Measurements from ENCODE around the gene CASP8AP2.
"Not testable (repeated sequence)": the region's sequence is repeated elsewhere in the genome, so short reads cannot be mapped to it uniquely, and the experiment has no call there.

The CASP8AP2 gene

GRCh38 chr6:89847513-89847912, 17.8 kb downstream of the CASP8AP2 start:
- H3K36me3 ChIP-seq (ENCODE audit: control insufficient read depth, insufficient read depth, low read length), result peaks cover 50% of the 10 kb centered on the region
- H3K9ac ChIP-seq (ENCODE audit: low read depth, low read length); H3K27me3 ChIP-seq (ENCODE audit: control insufficient read depth, insufficient read depth, low read length); H3K27ac ChIP-seq (ENCODE audit: low read depth, low read length); H3K4me3 ChIP-seq (ENCODE audit: low read depth, low read length); H3K4me1 ChIP-seq (ENCODE audit: control insufficient read depth, insufficient read depth, low read length); H3K9me3 ChIP-seq (ENCODE audit: control insufficient read depth, insufficient read depth, low read length): not testable (repeated sequence)

DNA sequence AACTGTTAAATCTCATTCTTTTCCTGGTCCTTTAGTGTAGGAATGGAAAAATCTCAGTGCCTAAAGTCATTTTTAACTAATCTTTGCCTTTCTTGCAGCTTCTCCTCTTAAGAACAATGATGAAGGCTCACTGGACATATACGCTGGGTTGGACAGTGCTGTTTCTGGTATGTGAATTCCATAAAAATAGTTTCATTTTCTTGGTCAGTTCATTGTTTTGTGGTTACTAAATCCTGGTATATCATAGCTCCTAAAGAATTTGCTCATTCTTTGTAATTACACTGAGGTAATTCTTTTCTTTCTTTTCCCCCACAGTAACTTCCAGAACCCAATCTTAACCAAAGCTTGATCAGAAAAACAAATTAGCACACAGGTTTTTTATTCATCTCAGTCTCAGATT, 23.4 kb downstream of the CASP8AP2 start:
- Histone ChIP-seq H3K4me3 (ENCODE audit: low read depth, low read length) (no peak overlapping the region), H3K27ac (ENCODE audit: low read depth, low read length) (no peak overlapping the region), H3K4me1 (ENCODE audit: control insufficient read depth, insufficient read depth, low read length) (no peaks in the 10 kb centered on the region), H3K27me3 (ENCODE audit: control insufficient read depth, insufficient read depth, low read length) (no peaks in the 10 kb centered on the region), H3K9ac (ENCODE audit: low read depth, low read length) (no peak overlapping the region), H3K36me3 (ENCODE audit: control insufficient read depth, insufficient read depth, low read length) (peaks cover 82% of the 10 kb centered on the region), H3K9me3 (ENCODE audit: control insufficient read depth, insufficient read depth, low read length) (no peaks in the 10 kb centered on the region)

DNA sequence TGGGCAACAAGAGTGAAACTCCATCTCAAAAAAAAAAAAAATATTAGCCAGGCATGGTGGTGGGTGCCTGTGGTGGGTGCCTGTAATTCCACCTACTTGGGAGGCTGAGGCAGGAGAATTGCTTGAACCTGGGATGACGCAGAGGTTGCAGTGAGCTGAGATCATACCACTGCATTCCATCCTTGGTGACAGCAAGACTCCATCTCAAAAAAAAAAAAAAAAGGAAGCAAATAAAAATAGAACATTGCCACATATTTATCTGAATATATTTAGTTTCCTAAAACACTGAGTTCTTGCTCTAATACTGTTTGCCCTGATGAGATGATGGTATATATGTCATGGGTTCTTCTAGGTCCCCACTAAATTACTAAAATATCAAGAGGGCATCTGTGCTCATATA, 28.4 kb downstream of the CASP8AP2 start:
- Histone ChIP-seq H3K9me3 (ENCODE audit: control insufficient read depth, insufficient read depth, low read length) (no peaks in the 10 kb centered on the region), H3K27ac (ENCODE audit: low read depth, low read length) (no peak overlapping the region), H3K4me3 (ENCODE audit: low read depth, low read length) (no peak overlapping the region), H3K4me1 (ENCODE audit: control insufficient read depth, insufficient read depth, low read length) (no peaks in the 10 kb centered on the region), H3K27me3 (ENCODE audit: control insufficient read depth, insufficient read depth, low read length) (no peaks in the 10 kb centered on the region), H3K36me3 (ENCODE audit: control insufficient read depth, insufficient read depth, low read length) (peaks cover 87% of the 10 kb centered on the region), H3K9ac (ENCODE audit: low read depth, low read length) (no peak overlapping the region)

DNA sequence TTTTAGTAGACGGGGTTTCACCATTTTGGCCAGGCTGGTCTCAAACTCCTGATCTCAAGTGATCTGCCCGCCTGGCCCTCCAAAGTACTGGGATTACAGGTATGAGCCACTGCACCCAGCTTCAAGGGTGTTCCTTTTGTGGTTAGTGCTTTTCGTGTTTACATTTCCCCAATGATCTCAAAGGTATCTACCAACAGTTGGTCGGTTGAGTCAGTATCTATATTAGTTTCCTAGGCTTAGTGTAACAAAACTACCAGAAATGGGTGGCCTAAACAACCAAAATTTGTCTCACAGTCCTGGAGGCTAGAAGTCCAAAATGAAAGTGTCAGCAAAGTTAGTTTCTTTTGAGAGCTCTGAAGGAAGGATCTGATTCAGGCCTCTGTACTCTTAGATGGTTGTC, 30.1 kb downstream of the CASP8AP2 start:
- Histone ChIP-seq H3K9me3 (ENCODE audit: control insufficient read depth, insufficient read depth, low read length) (no peaks in the 10 kb centered on the region), H3K27ac (ENCODE audit: low read depth, low read length) (no peak overlapping the region), H3K4me3 (ENCODE audit: low read depth, low read length) (no peak overlapping the region), H3K4me1 (ENCODE audit: control insufficient read depth, insufficient read depth, low read length) (no peaks in the 10 kb centered on the region), H3K36me3 (ENCODE audit: control insufficient read depth, insufficient read depth, low read length) (peaks cover 87% of the 10 kb centered on the region), H3K27me3 (ENCODE audit: control insufficient read depth, insufficient read depth, low read length) (no peaks in the 10 kb centered on the region), H3K9ac (ENCODE audit: low read depth, low read length) (no peak overlapping the region)

- Histone ChIP-seq H3K27ac (ENCODE audit: low read depth, low read length) (no peak overlapping the region), H3K4me3 (ENCODE audit: low read depth, low read length) (no peak overlapping the region), H3K9me3 (ENCODE audit: control insufficient read depth, insufficient read depth, low read length) (no peaks in the 10 kb centered on the region), H3K36me3 (ENCODE audit: control insufficient read depth, insufficient read depth, low read length) (peaks cover 87% of the 10 kb centered on the region), H3K4me1 (ENCODE audit: control insufficient read depth, insufficient read depth, low read length) (no peaks in the 10 kb centered on the region), H3K9ac (ENCODE audit: low read depth, low read length) (no peak overlapping the region), H3K27me3 (ENCODE audit: control insufficient read depth, insufficient read depth, low read length) (no peaks in the 10 kb centered on the region)
These were observed 32.6 kb downstream of the CASP8AP2 start for GRCh38 chr6:89862273-89862672.

DNA sequence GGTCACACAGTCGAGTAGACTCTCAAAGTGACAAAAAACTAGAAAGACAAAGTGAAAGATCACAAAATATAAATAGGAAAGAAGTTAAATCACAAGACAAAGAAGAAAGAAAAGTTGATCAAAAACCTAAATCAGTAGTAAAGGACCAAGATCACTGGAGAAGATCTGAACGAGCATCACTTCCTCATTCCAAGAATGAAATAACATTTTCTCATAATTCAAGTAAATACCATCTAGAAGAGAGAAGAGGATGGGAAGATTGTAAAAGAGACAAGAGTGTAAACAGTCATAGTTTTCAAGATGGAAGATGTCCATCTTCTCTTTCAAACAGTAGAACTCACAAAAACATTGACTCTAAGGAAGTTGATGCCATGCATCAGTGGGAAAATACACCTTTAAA, 33.0 kb downstream of the CASP8AP2 start:
- H3K4me1 ChIP-seq (ENCODE audit: control insufficient read depth, insufficient read depth, low read length), result no peaks in the 10 kb centered on the region
- peaks cover 88% of the 10 kb centered on the region for H3K36me3 ChIP-seq (ENCODE audit: control insufficient read depth, insufficient read depth, low read length)
- no peaks in the 10 kb centered on the region for H3K27me3 ChIP-seq (ENCODE audit: control insufficient read depth, insufficient read depth, low read length)
- H3K9ac ChIP-seq (ENCODE audit: low read depth, low read length), result no peak overlapping the region
- H3K4me3 ChIP-seq (ENCODE audit: low read depth, low read length), result no peak overlapping the region
- no peaks in the 10 kb centered on the region for H3K9me3 ChIP-seq (ENCODE audit: control insufficient read depth, insufficient read depth, low read length)
- no peak overlapping the region for H3K27ac ChIP-seq (ENCODE audit: low read depth, low read length)

- H3K4me1 ChIP-seq (ENCODE audit: control insufficient read depth, insufficient read depth, low read length), result no peaks in the 10 kb centered on the region
- no peaks in the 10 kb centered on the region for H3K27me3 ChIP-seq (ENCODE audit: control insufficient read depth, insufficient read depth, low read length)
- H3K27ac ChIP-seq (ENCODE audit: low read depth, low read length), result no peak overlapping the region
- no peak overlapping the region for H3K9ac ChIP-seq (ENCODE audit: low read depth, low read length)
- peaks cover 94% of the 10 kb centered on the region for H3K36me3 ChIP-seq (ENCODE audit: control insufficient read depth, insufficient read depth, low read length)
- no peaks in the 10 kb centered on the region for H3K9me3 ChIP-seq (ENCODE audit: control insufficient read depth, insufficient read depth, low read length)
- H3K4me3 ChIP-seq (ENCODE audit: low read depth, low read length), result no peak overlapping the region
These were observed 36.5 kb downstream of the CASP8AP2 start for GRCh38 chr6:89866024-89866678.

DNA sequence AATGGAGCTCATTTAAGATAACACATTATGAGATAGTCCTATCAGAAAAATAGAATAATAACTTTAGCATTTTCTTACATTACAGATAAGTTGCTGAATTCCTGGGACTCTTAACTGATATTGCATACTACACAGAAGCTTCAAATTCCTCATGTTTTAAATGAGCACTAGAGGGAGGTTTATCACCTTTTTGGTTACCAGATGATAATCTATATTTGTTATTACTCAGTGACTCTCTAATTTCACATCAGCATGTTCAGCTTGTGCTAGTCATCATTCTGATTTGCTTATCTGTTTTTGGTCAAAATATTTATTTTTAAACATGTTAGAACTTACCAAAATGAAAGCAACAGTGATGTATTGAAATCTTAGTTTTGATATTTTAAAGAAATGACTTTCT, 44.0 kb downstream of the CASP8AP2 start:
- Histone ChIP-seq H3K9ac (ENCODE audit: low read depth, low read length) (no peak overlapping the region), H3K4me1 (ENCODE audit: control insufficient read depth, insufficient read depth, low read length) (no peaks in the 10 kb centered on the region), H3K36me3 (ENCODE audit: control insufficient read depth, insufficient read depth, low read length) (peaks cover 51% of the 10 kb centered on the region), H3K4me3 (ENCODE audit: low read depth, low read length) (no peak overlapping the region), H3K9me3 (ENCODE audit: control insufficient read depth, insufficient read depth, low read length) (no peaks in the 10 kb centered on the region), H3K27ac (ENCODE audit: low read depth, low read length) (no peak overlapping the region), H3K27me3 (ENCODE audit: control insufficient read depth, insufficient read depth, low read length) (no peaks in the 10 kb centered on the region)

GRCh38 chr6:89874438-89874837, 44.8 kb downstream of the CASP8AP2 start:
- H3K4me1 ChIP-seq (ENCODE audit: control insufficient read depth, insufficient read depth, low read length), result no peaks in the 10 kb centered on the region
- no peak overlapping the region for H3K9ac ChIP-seq (ENCODE audit: low read depth, low read length)
- peaks cover 47% of the 10 kb centered on the region for H3K36me3 ChIP-seq (ENCODE audit: control insufficient read depth, insufficient read depth, low read length)
- H3K4me3 ChIP-seq (ENCODE audit: low read depth, low read length), result no peak overlapping the region
- no peaks in the 10 kb centered on the region for H3K9me3 ChIP-seq (ENCODE audit: control insufficient read depth, insufficient read depth, low read length)
- no peaks in the 10 kb centered on the region for H3K27me3 ChIP-seq (ENCODE audit: control insufficient read depth, insufficient read depth, low read length)
- H3K27ac ChIP-seq (ENCODE audit: low read depth, low read length), result no peak overlapping the region

DNA sequence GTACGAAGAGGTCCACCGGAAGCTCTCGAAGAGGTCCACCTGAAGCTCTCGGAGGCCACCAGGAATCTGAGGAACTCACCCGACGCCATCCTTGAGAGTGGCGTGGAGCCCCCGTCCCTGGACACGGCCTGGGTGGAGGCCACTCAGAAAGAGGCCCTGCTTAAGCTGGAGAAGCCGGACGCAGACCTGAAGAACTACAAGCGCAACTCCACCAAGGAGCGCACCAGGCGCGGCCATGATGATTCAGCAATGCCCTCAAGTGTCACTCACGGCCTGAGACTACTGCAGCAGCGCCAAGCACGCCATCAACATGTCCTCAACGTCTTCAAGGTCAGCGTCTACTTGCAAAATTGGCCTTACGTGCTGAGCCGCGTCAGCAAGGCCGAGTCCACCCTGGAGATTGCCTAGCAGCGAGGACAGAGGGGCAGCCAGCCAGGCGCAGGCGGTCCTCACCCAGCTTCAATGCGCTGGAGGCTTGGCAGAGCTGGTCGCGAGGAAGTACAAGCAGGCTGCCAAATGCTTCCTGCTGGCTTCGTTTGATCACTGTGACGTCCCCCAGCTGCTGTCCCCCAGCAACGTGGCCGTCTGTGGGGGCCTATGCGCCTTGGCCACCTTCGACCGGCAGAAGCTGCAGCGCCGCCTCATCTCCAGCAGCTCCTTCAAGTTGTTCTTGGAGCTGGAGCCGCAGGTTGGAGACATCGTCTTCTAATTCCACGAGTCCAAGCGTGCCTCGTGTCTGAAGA, 56.9 kb downstream of the CASP8AP2 start:
- no peaks in the 10 kb centered on the region for H3K36me3 ChIP-seq (ENCODE audit: control insufficient read depth, insufficient read depth, low read length)

DNA sequence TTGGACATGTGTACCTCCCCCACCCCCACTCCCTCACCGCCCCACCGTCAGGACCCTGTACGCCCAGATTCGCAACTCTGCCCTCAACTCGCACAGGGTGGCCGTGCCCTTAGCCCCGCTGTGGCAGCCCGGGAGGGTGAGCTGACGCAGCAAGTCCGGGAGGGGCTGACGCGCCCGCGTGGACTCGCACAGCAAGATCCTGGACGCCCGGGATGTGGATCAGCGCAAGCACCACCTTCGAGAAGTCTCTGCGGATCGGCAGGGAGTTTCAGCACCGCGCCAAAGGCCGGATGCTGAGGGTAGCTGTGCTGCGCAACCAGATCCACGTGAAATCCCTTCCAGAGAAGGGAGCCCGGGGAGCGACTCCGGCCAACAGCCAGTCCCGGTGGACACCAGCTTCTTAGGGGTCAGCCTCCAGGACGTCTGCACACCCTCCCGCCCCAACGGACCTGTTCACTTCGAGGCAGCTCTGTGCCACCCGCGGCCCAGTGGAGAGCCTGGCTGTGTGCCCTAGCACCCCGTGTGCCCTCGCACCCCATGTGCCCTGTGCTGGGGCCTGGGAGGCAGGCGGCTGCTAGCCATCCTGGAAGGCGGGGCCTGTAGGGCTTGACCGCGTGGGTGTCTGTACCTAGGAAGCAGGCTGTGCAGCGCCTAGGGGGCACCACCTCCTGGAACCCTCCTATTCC, 57.9 kb downstream of the CASP8AP2 start:
- Histone ChIP-seq H3K9ac (ENCODE audit: low read depth, low read length) (no peak overlapping the region), H3K4me3 (ENCODE audit: low read depth, low read length) (no peak overlapping the region)

More for the DNA sequence above, 56.9 kb downstream of the CASP8AP2 start:
- Histone ChIP-seq H3K27ac (ENCODE audit: low read depth, low read length) (no peak overlapping the region), H3K9me3 (ENCODE audit: control insufficient read depth, insufficient read depth, low read length) (no peaks in the 10 kb centered on the region), H3K27me3 (ENCODE audit: control insufficient read depth, insufficient read depth, low read length) (peaks cover 13% of the 10 kb centered on the region; the same call in 1 of the 2 replicates), H3K9ac (ENCODE audit: low read depth, low read length) (no peak overlapping the region), H3K4me1 (ENCODE audit: control insufficient read depth, insufficient read depth, low read length) (peaks cover 8% of the 10 kb centered on the region), H3K4me3 (ENCODE audit: low read depth, low read length) (no peak overlapping the region)

More for the DNA sequence above, 57.9 kb downstream of the CASP8AP2 start:
- H3K27me3 ChIP-seq (ENCODE audit: control insufficient read depth, insufficient read depth, low read length), result peaks cover 13% of the 10 kb centered on the region; the same call in 1 of the 2 replicates
- no peak overlapping the region for H3K27ac ChIP-seq (ENCODE audit: low read depth, low read length)
- peaks cover 13% of the 10 kb centered on the region for H3K4me1 ChIP-seq (ENCODE audit: control insufficient read depth, insufficient read depth, low read length)
- H3K36me3 ChIP-seq (ENCODE audit: control insufficient read depth, insufficient read depth, low read length), result no peaks in the 10 kb centered on the region
- no peaks in the 10 kb centered on the region for H3K9me3 ChIP-seq (ENCODE audit: control insufficient read depth, insufficient read depth, low read length)
